ENCODE results near the gene FBXO31. TPM values are rescaled to one million over a fixed set of nuclear protein-coding genes. Genes with fewer than 3 reads are reported as not detected.
A peak's percentile ranks its signal among the peaks of the same experiment; 100 is the strongest.

FBXO31 gene
- total RNA-seq, 2 donors from 2014 or later = 39.5 to 65.8 TPM

DNA sequence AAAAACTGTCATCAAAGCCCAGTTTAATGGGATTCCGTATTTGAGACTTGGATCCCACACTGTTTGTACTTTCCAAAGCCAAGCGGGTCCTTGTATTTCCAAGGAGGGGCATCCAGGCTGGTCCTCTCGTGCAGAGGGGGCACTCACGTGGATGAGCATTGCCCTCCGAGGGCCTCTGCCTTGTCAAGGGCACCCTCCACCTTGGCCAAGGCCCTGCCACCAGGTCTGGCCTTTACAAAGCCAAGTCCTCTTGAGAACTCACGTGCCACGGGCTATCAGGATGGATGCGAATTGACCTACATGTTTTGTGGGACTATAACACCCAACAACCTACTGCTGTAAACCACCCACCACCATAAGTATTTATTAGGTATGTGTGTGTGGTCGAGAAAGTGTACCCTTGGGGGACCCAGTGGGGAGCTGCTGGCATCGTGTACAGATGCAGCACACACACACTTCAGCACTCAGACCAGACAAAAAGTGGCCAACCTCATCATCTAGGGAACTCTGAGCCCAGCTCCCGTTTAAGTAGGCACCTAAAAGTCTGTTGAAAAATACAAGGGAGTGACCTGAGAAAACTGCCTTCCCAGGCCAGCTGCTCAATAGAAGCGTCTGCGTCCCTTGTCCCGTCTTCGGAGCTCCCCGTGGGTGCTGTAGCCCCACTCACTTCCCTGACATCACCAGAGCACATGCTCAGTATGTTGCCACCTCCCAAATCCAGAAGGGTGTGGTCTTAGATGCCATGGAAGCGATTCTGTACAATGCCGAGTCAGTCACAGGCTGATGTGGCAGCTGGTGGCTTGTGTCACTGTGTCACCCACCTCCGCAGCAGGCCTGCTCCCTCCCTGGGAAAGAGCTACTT is 21.4 kb upstream of the FBXO31 start:
- no peak for TF ChIP-seq POLR2A (IDR thresholded peaks at IDR 0.05)
- TF ChIP-seq POLR2AphosphoS5 (IDR thresholded peaks at IDR 0.05) = no peak
- TF ChIP-seq, protein P1, sequence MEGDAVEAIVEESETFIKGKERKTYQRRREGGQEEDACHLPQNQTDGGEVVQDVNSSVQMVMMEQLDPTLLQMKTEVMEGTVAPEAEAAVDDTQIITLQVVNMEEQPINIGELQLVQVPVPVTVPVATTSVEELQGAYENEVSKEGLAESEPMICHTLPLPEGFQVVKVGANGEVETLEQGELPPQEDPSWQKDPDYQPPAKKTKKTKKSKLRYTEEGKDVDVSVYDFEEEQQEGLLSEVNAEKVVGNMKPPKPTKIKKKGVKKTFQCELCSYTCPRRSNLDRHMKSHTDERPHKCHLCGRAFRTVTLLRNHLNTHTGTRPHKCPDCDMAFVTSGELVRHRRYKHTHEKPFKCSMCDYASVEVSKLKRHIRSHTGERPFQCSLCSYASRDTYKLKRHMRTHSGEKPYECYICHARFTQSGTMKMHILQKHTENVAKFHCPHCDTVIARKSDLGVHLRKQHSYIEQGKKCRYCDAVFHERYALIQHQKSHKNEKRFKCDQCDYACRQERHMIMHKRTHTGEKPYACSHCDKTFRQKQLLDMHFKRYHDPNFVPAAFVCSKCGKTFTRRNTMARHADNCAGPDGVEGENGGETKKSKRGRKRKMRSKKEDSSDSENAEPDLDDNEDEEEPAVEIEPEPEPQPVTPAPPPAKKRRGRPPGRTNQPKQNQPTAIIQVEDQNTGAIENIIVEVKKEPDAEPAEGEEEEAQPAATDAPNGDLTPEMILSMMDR (IDR thresholded peaks at IDR 0.05) = no peak
- Histone ChIP-seq H3K9me3 (no peaks in the 10 kb centered on the region), H3K4me3 (no peak overlapping the region), H3K27me3 (replicated peaks; ENCODE audit: insufficient read depth) (no peaks in the 10 kb centered on the region), H3K27ac (no peak overlapping the region), H3K4me1 (replicated peaks) (no peaks in the 10 kb centered on the region), H3K36me3 (peaks cover 0 to 3% of the 10 kb centered on the region in 2 donors)
- no peak for DNase-seq (ENCODE audit: low spot score)
- intact Hi-C loops (cut with DNase I) = no loop called here
- WGBS = 91% methylated on average over 19 of the region's 19 CpGs

DNA sequence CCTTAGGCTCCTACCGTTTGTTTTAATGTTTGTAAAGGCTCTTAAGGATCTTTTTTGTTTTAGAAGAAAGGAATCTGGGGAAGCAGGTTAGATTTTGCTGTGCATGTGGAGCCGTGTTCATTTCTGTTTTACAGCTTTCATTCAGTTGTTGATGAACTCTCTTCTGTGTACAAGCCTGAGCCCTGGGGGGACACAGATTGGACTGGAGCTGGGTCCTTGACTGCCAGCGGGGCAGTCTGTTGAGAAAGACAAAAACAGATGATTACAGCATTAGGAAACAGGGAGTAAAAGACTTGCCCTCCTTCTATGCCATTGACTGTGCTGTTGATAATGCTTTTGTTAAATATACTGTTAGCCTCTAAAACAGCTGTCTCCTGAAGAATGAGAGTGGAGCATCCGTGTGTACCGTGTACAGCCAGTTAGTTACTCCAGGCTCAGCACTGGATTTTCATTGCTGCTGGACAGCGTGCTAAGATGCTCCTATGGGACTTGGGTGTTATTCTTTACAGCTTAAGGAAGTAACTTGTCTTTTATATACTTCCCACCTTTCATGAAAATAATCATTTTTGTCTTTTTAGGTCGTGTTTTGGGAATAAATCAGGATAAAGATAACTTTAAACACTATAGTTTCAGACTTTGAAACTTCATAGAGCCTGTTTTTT is 11.7 kb upstream of the FBXO31 start:
- DNase-seq (ENCODE audit: low spot score) = no peak
- Histone ChIP-seq H3K4me3 (no peak overlapping the region), H3K27ac (no peak overlapping the region), H3K36me3 (no peaks in the 10 kb centered on the region), H3K27me3 (replicated peaks; ENCODE audit: insufficient read depth) (no peaks in the 10 kb centered on the region), H3K9me3 (no peaks in the 10 kb centered on the region), H3K4me1 (replicated peaks) (peaks cover 8% of the 10 kb centered on the region)
- intact Hi-C loops (cut with DNase I) = no loop called here
- TF ChIP-seq, protein P1 (IDR thresholded peaks at IDR 0.05) = no peak
- TF ChIP-seq POLR2AphosphoS5 (IDR thresholded peaks at IDR 0.05) (no peak), POLR2A (IDR thresholded peaks at IDR 0.05) (no peak)
- 51% methylated on average over 7 of the region's 7 CpGs for WGBS

DNA sequence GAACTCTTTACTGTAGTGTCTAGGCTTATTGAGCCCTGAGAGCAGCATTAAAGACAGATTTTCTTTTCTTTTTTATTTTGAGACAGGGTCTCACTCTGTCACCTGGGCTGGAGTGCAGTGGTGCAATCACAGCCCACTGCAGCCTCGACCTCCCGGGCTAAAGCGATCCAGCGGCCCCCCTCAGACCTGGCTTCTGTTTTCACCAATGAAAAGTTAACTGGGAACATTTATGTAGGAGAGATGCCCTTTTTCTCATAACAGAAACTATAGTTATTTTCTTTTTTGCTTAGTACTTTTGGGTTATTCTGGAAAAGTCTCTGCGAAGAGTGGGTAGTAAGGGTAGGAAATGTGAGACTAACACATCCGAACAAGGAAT is 10.1 kb upstream of the FBXO31 start:
- TF ChIP-seq POLR2A (IDR thresholded peaks at IDR 0.05) (no peak), POLR2AphosphoS5 (IDR thresholded peaks at IDR 0.05) (no peak)
- TF ChIP-seq, protein P1 (IDR thresholded peaks at IDR 0.05) = no peak
- Histone ChIP-seq H3K36me3 (no peaks in the 10 kb centered on the region), H3K9me3 (no peaks in the 10 kb centered on the region), H3K4me3 (peak overlapping the region in 1 of 2 donors; percentile 90), H3K27me3 (replicated peaks; ENCODE audit: insufficient read depth) (no peaks in the 10 kb centered on the region), H3K4me1 (replicated peaks) (peaks cover 8% of the 10 kb centered on the region), H3K27ac (peak overlapping the region; percentile 87 to 96)
- WGBS = 77% methylated on average over 6 of the region's 6 CpGs
- intact Hi-C loops (cut with DNase I) = loop anchor here (2.0 kb wide), 1 partner anchor 77 kb away; the partner anchor contains the start of gene C16orf95
- no peak for DNase-seq (ENCODE audit: low spot score)

GRCh38 chr16:87392821-87393679 is 9.5 kb upstream of the FBXO31 start:
- Histone ChIP-seq H3K27ac (peak overlapping the region; percentile 87 to 96), H3K9me3 (no peaks in the 10 kb centered on the region), H3K36me3 (no peaks in the 10 kb centered on the region), H3K4me1 (replicated peaks) (peaks cover 8% of the 10 kb centered on the region), H3K4me3 (peak overlapping the region; percentile 72 to 90), H3K27me3 (replicated peaks; ENCODE audit: insufficient read depth) (no peaks in the 10 kb centered on the region)
- intact Hi-C loops (cut with DNase I) = loop anchor here (2.0 kb wide), 1 partner anchor 76 kb away; the partner anchor contains the start of gene C16orf95
- under 1% methylated on average over 53 of the region's 53 CpGs for WGBS
- TF ChIP-seq POLR2A (IDR thresholded peaks at IDR 0.05) (peak; percentile 15), POLR2AphosphoS5 (IDR thresholded peaks at IDR 0.05) (peak; percentile 27)
- TF ChIP-seq, protein P1 (IDR thresholded peaks at IDR 0.05) = peak in 2 of 4 experiments; percentile 7 to 32
- no peak for DNase-seq (ENCODE audit: low spot score)
